GM21737 (cell line): ENCODE data around the gene PAXIP1.

Experiments
- ATAC-seq: cut with Tn5 transposase; IDR thresholded peaks from one replicate; pipeline ENCODE4 v1.9.1; 2021; ENCODE audit warnings: mild to moderate bottlenecking, moderate library complexity; ENCODE audit not compliant: unreplicated experiment

Gene PAXIP1

DNA sequence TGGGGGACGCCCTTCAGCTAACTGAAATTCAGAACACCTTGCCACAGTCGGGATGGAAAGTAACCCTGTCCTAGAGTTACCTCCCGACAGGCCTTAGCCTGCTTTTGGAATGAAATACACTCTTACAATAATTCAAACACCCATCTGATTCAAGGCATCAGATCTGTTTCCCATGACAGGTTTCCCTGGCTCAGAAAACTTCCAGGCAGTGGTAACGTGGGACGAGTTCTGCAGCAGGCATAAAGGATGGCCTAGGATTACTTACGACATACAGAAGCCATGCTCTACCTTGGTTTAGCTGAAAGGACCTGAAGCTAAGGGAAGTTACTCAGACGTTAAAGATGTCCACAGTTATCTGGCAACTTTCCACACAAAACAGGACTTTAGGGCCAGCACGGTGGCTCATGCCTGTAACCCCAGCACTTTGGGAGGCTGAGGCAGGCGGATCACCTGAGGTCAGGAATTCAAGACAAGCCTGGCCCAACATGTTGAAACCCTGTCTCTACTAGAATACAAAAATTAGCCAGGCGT, 5.0 kb downstream of the PAXIP1 start:
- ATAC-seq: no peak

DNA sequence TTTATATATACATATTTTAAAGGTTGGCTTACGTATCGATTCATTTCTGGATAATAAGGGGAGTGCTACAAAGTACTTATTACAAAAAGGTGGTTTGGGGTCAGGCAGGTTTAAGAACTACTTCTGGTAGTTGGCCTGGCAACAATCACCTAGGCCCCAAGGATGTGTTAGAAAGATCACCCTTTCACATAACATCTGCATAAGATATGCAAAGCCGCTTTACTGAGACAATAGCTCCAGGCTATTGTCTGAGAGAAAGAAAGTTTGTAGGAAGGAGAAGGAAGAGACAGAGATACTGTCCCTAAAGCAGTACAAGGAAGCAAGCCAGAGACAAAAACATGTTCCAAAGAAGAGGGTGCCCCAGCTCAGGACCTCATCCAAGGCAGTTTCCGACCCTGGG, 6.2 kb downstream of the PAXIP1 start:
- no peak for ATAC-seq

DNA sequence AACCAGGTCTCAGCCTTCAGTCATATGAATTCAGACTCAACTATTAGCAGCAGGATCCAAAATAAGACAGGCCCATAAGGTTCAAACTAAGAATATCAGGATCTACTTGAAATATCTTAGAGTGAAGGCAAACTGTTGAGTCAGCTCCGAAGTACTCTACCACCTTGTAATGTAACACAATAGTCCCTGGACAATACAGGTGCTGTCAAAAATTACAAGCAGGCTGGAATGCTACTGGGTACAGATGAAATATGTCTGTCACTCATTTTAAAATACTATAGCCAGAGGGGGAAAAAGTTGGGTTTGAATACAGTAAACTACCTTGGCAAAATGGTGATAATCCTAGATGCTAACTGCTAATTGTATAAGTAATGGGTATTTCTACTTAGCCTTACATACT, 6.8 kb downstream of the PAXIP1 start:
- no peak for ATAC-seq

- ATAC-seq: no peak
These were observed 7.9 kb downstream of the PAXIP1 start for GRCh38 chr7:154994996-154995395.

GRCh38 chr7:154990964-154991540, 11.9 kb downstream of the PAXIP1 start:
- no peak for ATAC-seq

DNA sequence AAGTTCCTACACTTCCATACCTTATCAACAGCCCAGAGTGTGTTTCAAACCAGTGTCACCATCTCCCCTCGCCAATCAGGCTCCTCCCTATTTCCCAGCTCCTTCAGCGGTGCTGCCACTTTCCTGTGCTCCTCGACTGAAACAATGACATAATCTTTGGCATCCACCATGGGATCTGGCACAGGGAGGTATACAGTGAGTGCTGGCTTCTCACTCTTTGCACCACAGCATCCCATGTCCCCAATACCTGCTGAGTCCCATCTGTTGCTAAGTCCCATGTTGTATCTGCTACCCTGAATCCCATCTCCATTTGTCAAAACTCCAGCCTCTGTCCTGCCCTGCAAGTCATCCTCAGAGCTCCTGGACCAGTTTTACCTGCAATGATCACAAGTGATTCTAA, 15.4 kb downstream of the PAXIP1 start:
- no peak for ATAC-seq

- no peak for ATAC-seq
These were observed 16.6 kb downstream of the PAXIP1 start for GRCh38 chr7:154986200-154986945.

DNA sequence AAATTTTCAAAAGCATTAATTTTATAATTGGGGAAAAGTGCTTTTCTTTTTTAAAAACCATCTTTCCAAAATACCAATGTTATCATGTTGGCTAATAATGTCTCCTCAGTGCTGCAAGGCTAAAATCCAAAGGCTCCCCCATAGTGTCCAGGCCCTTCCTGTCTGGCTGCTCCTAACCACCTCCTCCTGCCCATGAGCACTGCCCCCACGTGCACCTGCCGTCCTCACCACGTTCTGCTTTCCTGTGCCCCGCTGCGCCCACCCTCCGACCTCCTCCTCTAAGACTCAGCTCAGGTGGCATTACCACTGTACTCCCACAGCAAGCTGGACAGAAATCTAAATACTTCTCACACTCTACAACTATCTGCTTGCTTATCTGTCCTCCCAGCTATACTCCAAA, 17.7 kb downstream of the PAXIP1 start:
- ATAC-seq: no peak

GRCh38 chr7:154984601-154985188, 18.2 kb downstream of the PAXIP1 start:
- ATAC-seq: no peak

DNA sequence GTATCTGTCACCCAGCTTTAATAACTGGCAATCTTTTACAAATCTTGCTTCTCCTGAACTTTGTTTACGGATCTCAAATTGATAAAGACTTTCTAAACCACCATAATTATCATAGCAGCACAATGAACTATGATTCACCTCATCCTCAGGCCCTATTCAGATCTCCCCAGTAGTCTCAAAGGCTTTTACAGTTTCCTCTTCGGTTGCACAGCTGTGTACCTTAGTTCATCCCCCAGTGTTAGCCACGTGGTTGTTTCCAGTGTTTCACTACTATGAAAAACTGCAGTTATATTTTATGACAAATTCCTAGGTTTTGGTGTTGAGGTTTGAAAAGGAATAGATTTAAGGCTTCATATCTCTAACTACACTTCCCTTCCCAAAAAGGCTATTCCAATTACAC, 24.9 kb downstream of the PAXIP1 start:
- no peak for ATAC-seq

DNA sequence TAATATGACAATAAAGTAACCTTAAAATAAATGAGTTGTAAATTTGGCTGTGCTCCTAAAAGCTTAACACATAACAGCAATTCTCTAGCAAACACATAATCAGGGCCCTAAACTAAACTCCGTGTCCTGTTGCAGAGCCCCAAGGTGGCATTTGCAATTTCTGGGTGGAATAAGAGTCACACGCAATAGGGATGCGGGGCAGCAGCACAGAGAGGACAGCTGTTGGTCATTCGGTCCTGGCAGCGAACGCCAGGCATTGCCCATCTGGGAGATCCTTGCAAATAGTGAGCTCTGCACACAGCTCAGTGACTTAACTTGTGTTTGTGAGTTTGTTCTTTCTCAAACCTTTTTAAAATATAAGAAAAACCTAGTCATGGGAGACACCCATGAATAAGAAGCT, 25.7 kb downstream of the PAXIP1 start:
- ATAC-seq: no peak

DNA sequence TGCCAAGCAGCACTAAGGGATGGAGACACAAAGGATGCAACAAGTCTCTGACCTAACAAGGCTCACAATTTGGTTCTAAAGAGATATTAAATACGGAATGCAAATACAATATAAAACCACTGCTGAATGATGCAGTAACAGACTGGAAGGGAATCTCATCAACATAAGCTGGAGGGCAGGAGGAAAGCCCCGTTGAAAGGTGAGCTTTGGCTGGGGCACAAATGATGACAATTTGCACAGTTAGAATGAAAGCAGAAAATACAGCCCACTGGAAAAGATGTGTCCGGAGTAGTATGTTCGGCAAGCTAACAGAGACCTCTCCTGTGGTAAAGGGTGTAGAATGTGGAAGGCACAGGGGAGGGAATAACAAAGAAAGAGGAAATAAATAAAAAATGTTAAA, 26.1 kb downstream of the PAXIP1 start:
- ATAC-seq: no peak

GRCh38 chr7:154975984-154976383, 26.9 kb downstream of the PAXIP1 start:
- ATAC-seq: no peak

- no peak for ATAC-seq
These were observed 29.5 kb downstream of the PAXIP1 start for GRCh38 chr7:154973381-154973780.

GRCh38 chr7:154968336-154969001, 34.5 kb downstream of the PAXIP1 start:
- ATAC-seq: no peak

GRCh38 chr7:154967401-154967955, 35.4 kb downstream of the PAXIP1 start:
- ATAC-seq: no peak

DNA sequence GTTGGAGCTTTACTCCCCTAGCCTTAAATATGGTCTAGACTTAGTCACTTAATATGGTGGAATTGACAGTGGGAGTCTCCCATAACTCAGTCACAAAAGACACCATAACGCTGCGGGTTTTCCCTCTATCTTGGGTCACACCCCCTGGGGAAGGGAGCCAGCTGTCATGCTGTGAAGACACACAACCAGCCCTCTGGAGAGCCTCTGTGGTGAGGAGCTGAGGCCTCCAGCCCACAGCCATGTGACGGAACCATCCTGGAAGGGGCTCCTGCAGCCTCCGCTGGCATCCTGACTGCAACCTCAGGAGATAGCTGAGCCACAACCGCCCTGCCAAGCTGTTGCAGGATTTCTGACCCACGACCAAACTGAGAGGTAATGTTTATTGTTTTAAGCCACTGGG, 37.9 kb downstream of the PAXIP1 start:
- ATAC-seq: no peak

DNA sequence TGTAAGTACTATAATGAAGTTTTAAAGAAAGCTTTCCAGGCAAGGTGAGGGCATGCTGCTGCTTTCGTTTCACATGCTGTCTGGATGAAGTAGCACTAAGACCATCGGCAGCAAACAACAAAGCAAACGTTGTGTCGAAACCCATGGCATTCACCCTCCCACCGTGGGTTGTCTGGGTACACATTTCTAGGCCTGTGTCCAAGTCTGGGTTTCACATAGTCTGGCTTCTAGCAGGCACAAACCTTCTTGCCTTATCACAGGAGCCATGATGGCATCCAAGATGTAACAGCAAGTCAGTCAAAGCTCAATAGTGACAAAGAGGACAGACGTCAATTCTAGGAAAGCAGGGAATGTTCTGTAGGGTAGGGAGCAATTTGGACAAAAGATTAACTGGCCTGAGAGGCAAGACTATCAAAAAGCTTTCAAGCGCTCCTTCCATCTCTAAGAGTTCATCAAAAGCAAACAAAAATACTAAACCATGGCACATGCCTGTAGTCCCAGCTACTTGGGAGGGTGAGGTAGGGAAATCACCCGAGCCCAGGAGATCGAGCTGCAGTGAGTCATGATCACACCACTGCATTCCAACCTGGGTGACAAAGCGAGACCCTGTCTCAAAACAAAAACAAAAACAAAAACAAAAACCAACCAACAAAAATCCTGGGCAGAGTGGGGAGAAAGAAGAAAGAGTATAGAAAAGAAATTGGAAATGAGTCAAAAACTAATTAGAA, 42.7 kb downstream of the PAXIP1 start:
- ATAC-seq: no peak

DNA sequence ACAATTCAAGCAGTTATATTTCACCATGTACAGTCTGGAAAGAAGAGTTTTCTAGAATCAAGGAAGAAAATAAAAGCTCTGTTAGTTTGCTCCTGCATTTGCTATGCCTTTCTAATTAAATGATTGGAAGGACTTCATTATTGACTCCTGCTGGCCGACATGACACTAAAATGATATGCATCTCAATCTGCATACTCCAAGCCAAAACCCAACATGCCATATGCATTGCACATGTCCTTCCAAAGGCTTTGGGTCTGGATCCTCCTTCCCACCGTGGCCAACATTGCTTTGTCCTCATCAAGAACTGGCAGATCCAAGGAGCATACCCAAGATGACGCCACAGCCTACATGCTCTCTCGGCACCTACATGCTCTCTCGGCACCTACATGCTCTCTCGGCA, 46.5 kb downstream of the PAXIP1 start:
- ATAC-seq: no peak

DNA sequence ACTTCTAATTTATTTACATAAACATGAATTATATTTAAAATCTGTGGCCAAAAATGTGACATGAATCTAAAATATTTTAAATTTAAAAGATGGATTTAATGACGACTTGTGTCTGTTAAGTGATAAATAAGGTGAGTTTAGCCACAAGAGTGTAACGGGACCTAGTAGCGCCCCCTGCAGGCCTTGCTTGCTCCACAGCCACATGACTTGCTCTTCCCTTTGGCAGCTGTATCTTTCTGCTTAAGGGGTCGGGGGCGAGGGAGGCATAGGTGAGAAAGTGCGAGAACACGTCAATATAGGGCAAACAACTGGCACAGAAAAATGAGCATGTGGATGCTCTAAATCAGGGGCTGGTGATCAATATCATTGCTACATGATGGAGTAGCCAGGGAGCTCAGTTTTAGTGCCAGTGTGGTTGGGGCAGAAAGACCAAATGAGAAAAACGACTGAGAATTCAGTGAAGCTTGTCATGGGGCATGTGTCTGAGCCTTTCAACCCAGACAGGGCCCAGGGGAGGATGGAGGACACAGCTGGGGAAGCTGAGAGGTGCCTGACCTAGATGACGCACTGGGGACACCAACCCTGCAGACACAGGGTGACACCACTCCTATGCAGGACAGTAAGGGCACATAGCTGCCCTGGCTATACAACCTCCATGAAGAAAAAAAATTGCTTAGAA, 49.8 kb downstream of the PAXIP1 start:
- no peak for ATAC-seq
